Myocyte (in vitro differentiated cells): Measurements from ENCODE around the gene CLCNKA. TPM values are rescaled to one million over a fixed set of nuclear protein-coding genes. Genes with fewer than 3 reads are reported as not detected.
"Not testable (repeated sequence)": the region's sequence is repeated elsewhere in the genome, so short reads cannot be mapped to it uniquely, and the experiment has no call there.

Source experiments
- DNase-seq: peaks from one replicate; pipeline ENCODE4 v3.0.0-alpha.2; 2012; ENCODE audit warnings: low read depth
- total RNA-seq: library from RNA; depleted of rRNA; stranded (reverse); fragments of >200 nt; gene quantifications from 2 replicates; pipeline ENCODE4 v1.2.3, GENCODE V29; 2014

Gene CLCNKA
- total RNA-seq, 1 donor from 2014 or later: 0.05 TPM

- DNase-seq: peak; percentile 98
These were observed 4.2 kb upstream of the CLCNKA start, which contains the start of gene HSPB7 for GRCh38 chr1:16017461-16018303. TSS of gene HSPB7 (minus strand) at chr1:16018043. CDS start at chr1:16017963, 80 bp downstream.

- peak; percentile 38 for DNase-seq
These were observed 3.5 kb upstream of the CLCNKA start for GRCh38 chr1:16018308-16018707.

GRCh38 chr1:16018749-16019643, 2.8 kb upstream of the CLCNKA start:
- DNase-seq: peak; percentile 64

- DNase-seq: peak; percentile 84
These were observed 2.1 kb upstream of the CLCNKA start for GRCh38 chr1:16019644-16020277.

- DNase-seq: no peak
These were observed 1.5 kb upstream of the CLCNKA start for GRCh38 chr1:16020325-16020724.

- not testable (repeated sequence) for DNase-seq
These were observed 958 bp upstream of the CLCNKA start for GRCh38 chr1:16020878-16021277.

GRCh38 chr1:16022393-16022792, 557 bp downstream of the CLCNKA start:
- no peak for DNase-seq

- no peak for DNase-seq
These were observed 1.3 kb downstream of the CLCNKA start for GRCh38 chr1:16023050-16023653.

- not testable (repeated sequence) for DNase-seq
These were observed 4.5 kb downstream of the CLCNKA start for GRCh38 chr1:16026302-16026701.

- DNase-seq: no peak
These were observed 5.1 kb downstream of the CLCNKA start for GRCh38 chr1:16026723-16027484.

GRCh38 chr1:16028237-16029002, 6.6 kb downstream of the CLCNKA start:
- DNase-seq: no peak

- not testable (repeated sequence) for DNase-seq
These were observed 7.1 kb downstream of the CLCNKA start for GRCh38 chr1:16029003-16029268.

GRCh38 chr1:16029288-16029687, 7.5 kb downstream of the CLCNKA start:
- no peak for DNase-seq

- no peak for DNase-seq
These were observed 9.7 kb downstream of the CLCNKA start for GRCh38 chr1:16031551-16031950.

GRCh38 chr1:16032388-16033102, 10.7 kb downstream of the CLCNKA start:
- peak; percentile 86 for DNase-seq

GRCh38 chr1:16033103-16033632, 11.3 kb downstream of the CLCNKA start:
- not testable (repeated sequence) for DNase-seq

- not testable (repeated sequence) for DNase-seq
These were observed 14.6 kb downstream of the CLCNKA start for GRCh38 chr1:16036461-16036860.

- no peak for DNase-seq
These were observed 16.7 kb downstream of the CLCNKA start for GRCh38 chr1:16038620-16038912.

- not testable (repeated sequence) for DNase-seq
These were observed 18.0 kb downstream of the CLCNKA start for GRCh38 chr1:16039871-16040270.
